Stimulated activated CD8-positive, alpha-beta memory T cell treated with anti-CD3 and anti-CD28 coated beads, Interleukin-12 subunit alpha, Interleukin-12 subunit beta, amount 100 ng/mL, for 1 hour (primary cell): ENCODE data around the gene LDLRAD4.
"Not testable (repeated sequence)": the region's sequence is repeated elsewhere in the genome, so short reads cannot be mapped to it uniquely, and the experiment has no call there.

Experiments used
- DNase-seq: peaks from one replicate; pipeline ENCODE4 v3.0.0-alpha.2; 2020; ENCODE audit warnings: low read depth

The LDLRAD4 gene

GRCh38 chr18:13681701-13682100 is 463.1 kb downstream of the LDLRAD4 start:
- no peak for DNase-seq

- DNase-seq: no peak
Observed at GRCh38 chr18:13684546-13684945, 466.0 kb downstream of the LDLRAD4 start.

GRCh38 chr18:13688191-13689136 is 469.9 kb downstream of the LDLRAD4 start:
- no peak for DNase-seq

GRCh38 chr18:13690060-13690459 is 471.5 kb downstream of the LDLRAD4 start:
- DNase-seq: not testable (repeated sequence)

GRCh38 chr18:13695337-13695736 is 476.8 kb downstream of the LDLRAD4 start:
- not testable (repeated sequence) for DNase-seq

GRCh38 chr18:13696961-13697360 is 478.4 kb downstream of the LDLRAD4 start:
- no peak for DNase-seq

- DNase-seq: no peak
Observed at GRCh38 chr18:13700153-13700552, 481.6 kb downstream of the LDLRAD4 start.
